NT2/D1 (cell line): Measurements from ENCODE around the gene ABCC10.
"Not testable (repeated sequence)": the region's sequence is repeated elsewhere in the genome, so short reads cannot be mapped to it uniquely, and the experiment has no call there.

Experiments used
- DNase-seq: peaks from one replicate; pipeline ENCODE4 v3.0.0-alpha.2; 2011; ENCODE audit warnings: low read depth, low spot score
- H3K27me3 ChIP-seq: 2 replicates; pipeline ENCODE4 v1.6.0; 2011; ENCODE audit warnings: mild to moderate bottlenecking; ENCODE audit not compliant: insufficient read length, insufficient read depth
- H3K36me3 ChIP-seq: 2 replicates; pipeline ENCODE4 v1.6.1; 2011; ENCODE audit warnings: mild to moderate bottlenecking, low read length, mixed read lengths; ENCODE audit not compliant: insufficient read depth, insufficient read length
- H3K4me1 ChIP-seq: 2 replicates; pipeline ENCODE4 v1.5.1; 2011; ENCODE audit not compliant: insufficient read depth, insufficient read length
- H3K4me3 ChIP-seq: 2 replicates; pipeline ENCODE4 v1.5.1; 2011; ENCODE audit warnings: low read depth; ENCODE audit not compliant: insufficient read length
- H3K9ac ChIP-seq: 2 replicates; pipeline ENCODE4 v1.6.0; 2011; ENCODE audit warnings: low read depth; ENCODE audit not compliant: insufficient read length
- H3K9me3 ChIP-seq: 2 replicates; pipeline ENCODE4 v1.5.1; 2011; ENCODE audit warnings: mild to moderate bottlenecking, low read length; ENCODE audit not compliant: insufficient read depth
- SUZ12 ChIP-seq: IDR thresholded peaks from 2 replicates; pipeline ENCODE4 v1.6.1; 2011; ENCODE audit not compliant: insufficient read length, insufficient read depth; ENCODE audit errors: extremely low read depth
- YY1 ChIP-seq: IDR thresholded peaks from 2 replicates; pipeline ENCODE4 v1.6.1; 2011; ENCODE audit not compliant: insufficient read length, insufficient read depth
- ZNF274 ChIP-seq: IDR thresholded peaks from 2 replicates; pipeline ENCODE4 v1.6.1; 2011; ENCODE audit warnings: mild to moderate bottlenecking, low read depth, low read length

ABCC10 gene, protein sequence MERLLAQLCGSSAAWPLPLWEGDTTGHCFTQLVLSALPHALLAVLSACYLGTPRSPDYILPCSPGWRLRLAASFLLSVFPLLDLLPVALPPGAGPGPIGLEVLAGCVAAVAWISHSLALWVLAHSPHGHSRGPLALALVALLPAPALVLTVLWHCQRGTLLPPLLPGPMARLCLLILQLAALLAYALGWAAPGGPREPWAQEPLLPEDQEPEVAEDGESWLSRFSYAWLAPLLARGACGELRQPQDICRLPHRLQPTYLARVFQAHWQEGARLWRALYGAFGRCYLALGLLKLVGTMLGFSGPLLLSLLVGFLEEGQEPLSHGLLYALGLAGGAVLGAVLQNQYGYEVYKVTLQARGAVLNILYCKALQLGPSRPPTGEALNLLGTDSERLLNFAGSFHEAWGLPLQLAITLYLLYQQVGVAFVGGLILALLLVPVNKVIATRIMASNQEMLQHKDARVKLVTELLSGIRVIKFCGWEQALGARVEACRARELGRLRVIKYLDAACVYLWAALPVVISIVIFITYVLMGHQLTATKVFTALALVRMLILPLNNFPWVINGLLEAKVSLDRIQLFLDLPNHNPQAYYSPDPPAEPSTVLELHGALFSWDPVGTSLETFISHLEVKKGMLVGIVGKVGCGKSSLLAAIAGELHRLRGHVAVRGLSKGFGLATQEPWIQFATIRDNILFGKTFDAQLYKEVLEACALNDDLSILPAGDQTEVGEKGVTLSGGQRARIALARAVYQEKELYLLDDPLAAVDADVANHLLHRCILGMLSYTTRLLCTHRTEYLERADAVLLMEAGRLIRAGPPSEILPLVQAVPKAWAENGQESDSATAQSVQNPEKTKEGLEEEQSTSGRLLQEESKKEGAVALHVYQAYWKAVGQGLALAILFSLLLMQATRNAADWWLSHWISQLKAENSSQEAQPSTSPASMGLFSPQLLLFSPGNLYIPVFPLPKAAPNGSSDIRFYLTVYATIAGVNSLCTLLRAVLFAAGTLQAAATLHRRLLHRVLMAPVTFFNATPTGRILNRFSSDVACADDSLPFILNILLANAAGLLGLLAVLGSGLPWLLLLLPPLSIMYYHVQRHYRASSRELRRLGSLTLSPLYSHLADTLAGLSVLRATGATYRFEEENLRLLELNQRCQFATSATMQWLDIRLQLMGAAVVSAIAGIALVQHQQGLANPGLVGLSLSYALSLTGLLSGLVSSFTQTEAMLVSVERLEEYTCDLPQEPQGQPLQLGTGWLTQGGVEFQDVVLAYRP (N-terminal part only)

DNA sequence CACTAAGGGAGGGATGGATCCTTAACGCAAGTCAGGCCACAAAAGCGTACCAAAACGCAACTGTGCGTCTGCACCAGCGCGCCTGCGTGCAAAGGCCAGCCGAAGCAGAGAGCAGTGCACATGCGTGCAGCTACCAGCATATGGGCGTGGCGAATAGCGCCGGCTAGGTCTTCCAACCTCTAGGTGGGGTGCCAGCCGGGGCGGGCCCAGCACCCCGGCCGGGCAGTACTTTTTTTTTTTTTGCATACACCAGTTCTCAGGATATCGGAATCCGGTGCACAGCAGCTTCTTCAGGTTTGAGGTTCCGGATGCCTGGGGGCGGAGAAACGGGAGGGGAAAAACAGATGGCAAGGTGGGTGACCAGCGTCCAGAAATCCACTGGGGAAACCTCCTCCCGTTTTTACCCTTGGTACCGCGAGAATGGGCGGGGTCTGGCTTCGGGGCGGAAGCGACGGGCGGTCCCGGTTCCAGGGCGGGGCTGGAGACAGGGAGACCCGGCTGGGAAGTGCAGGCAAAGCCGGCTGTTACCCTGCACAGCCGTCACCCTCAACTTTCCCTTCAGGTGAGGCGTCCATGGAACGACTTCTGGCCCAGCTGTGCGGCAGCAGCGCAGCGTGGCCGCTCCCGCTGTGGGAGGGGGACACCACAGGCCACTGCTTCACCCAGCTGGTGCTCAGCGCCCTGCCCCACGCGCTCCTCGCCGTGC lies at the start of gene ABCC10:
Gene ABCC10 (plus strand): TSS at position 136 of the 706 bp plus-strand sequence. CDS start 438 bp downstream, at position 574.
- H3K4me1 ChIP-seq = no peaks in the 10 kb centered on the region
- peak within 1 kb of the TSS; percentile 93 for H3K9ac ChIP-seq
- no peaks in the 10 kb centered on the region for H3K27me3 ChIP-seq
- DNase-seq = peak; percentile 84
- TF ChIP-seq ZNF274 = no peak
- no peak for TF ChIP-seq YY1
- H3K4me3 ChIP-seq = peak within 1 kb of the TSS; percentile 97
- H3K36me3 ChIP-seq = peaks cover 18% of the 10 kb centered on the region
- H3K9me3 ChIP-seq = peaks cover 10% of the 10 kb centered on the region; the same call in 1 of the 2 replicates

DNA sequence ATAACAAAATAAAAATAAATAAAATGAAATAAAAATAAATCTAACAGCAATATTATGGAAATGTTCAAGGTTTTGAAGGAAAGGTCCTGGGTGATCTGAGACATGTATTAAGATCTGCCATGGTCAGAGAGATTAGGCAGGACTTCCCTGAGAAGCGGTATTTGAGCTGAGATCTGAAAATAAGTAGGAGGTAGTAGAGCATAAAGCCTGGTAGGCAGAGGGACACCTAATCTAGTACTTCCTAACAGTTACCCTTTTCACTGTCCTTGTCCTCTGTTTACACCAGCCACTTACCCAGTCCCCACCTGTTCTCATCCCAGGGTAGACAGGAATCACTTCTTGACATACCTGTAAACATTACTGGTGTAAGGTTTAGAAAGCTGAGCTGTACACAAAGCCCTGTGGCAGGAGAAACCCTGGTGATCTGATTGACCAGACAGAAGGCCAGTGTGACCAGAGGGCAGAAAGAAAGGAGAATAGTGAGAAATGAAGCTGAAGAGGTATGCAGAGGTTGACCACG lies 49.6 kb upstream of the ABCC10 start:
- no peak overlapping the region for H3K9ac ChIP-seq
- TF ChIP-seq YY1 (no peak), ZNF274 (no peak), SUZ12 (no peak)
- H3K27me3 ChIP-seq = peaks cover 3% of the 10 kb centered on the region

DNA sequence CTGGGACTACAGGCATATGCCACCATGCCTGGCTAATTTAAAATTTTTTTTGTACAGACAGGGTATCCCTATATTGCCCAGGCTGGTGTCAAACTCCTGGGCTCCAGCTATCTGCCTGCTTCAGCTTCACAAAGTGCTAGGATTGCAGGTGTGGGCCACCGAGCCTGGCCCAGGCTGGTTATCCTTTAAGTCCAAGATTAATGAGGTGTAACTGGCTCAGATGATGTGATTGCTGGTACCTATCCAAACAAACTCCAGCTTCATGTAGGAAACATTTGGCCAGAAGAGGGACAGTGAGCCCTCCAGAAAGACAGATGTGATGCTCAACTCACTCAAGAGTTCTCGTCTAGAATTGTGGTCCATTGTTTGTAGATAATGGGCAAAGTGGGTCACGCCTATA lies 48.7 kb upstream of the ABCC10 start:
- Histone ChIP-seq H3K4me3 (no peak overlapping the region), H3K9ac (no peak overlapping the region), H3K27me3 (peaks cover 3% of the 10 kb centered on the region), H3K36me3 (no peaks in the 10 kb centered on the region), H3K4me1 (no peaks in the 10 kb centered on the region), H3K9me3 (no peaks in the 10 kb centered on the region)
- TF ChIP-seq YY1 (no peak), SUZ12 (no peak), ZNF274 (no peak)
- no peak for DNase-seq

More for the DNA sequence above, 49.6 kb upstream of the ABCC10 start:
- no peaks in the 10 kb centered on the region for H3K4me1 ChIP-seq
- no peaks in the 10 kb centered on the region for H3K36me3 ChIP-seq
- H3K9me3 ChIP-seq = no peaks in the 10 kb centered on the region
- no peak for DNase-seq
- H3K4me3 ChIP-seq = no peak overlapping the region

DNA sequence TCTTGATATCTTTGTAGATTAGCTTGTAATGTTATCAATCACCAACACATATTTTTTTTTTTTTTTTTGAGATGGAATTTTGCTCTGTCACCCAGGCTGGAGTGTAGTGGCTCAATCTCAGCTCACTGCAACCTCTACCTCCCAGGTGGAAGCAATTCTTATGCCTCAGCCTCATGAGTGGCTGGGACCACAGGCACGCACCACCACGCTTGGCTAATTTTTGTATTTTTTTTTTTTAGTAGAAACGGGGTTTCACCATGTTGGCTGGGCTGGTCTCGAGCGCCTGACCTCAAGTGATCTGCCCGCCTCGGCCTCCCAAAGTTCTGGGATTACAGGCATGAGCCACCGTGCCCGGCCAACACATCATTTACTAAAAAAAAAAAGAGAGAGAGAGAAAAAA lies 46.5 kb upstream of the ABCC10 start:
- H3K36me3 ChIP-seq, H3K4me3 ChIP-seq, H3K27me3 ChIP-seq, H3K4me1 ChIP-seq, DNase-seq, H3K9ac ChIP-seq, H3K9me3 ChIP-seq: not testable (repeated sequence)

DNA sequence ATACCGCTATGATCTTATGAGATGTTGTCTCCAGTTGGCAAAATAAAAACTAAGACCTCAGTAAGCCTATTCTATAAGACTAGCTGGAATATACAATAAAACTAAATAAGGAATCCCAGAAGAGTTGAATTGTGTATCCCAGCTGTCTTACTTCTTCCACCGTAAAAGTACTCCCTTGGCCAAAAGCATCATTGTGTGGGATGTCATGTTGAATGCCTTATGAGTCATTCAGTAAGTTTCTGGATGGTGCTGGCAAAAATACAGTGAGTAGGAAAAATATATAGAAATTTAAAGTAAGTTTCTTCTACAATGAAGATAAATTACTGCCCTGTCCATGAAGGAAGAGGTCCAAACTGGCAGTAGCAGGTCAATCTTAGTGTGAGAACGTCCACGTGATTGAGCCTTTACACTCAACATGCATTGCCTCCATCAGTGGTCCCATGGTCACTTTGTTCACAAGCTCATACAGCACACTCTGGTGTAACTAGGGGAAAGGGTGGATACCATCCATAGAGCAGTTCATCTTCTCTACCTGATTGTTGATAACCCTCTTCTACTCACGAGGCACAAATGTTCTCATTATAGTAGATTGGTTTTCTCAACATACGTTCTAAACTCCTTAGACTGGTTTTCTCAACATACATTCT lies 44.2 kb upstream of the ABCC10 start:
- Histone ChIP-seq H3K9ac (no peak overlapping the region), H3K27me3 (peaks cover 3% of the 10 kb centered on the region), H3K36me3 (no peaks in the 10 kb centered on the region), H3K4me3 (no peak overlapping the region), H3K9me3 (no peaks in the 10 kb centered on the region), H3K4me1 (no peaks in the 10 kb centered on the region)
- TF ChIP-seq ZNF274 = no peak
- no peak for TF ChIP-seq YY1
- TF ChIP-seq SUZ12 = no peak
- DNase-seq = no peak

DNA sequence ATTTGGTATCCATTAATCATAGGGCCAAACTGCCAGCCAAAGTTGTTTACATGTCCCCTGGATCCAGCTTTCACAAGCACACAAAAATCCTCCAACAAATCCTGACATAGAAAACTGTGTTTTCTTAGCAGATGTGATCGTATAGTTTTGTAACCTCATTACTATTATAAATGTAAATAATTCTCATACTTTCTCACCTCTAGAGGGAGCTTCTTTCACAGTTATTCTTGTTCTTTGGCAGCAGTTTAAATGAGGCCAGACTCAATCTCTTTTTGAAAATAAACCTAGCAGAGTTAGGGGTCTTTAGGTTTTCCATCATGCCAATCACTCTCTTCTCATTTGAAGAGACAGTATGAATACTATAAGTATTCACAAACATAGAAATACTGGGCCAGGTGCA lies 40.8 kb upstream of the ABCC10 start:
- Histone ChIP-seq H3K4me3 (no peak overlapping the region), H3K36me3 (no peaks in the 10 kb centered on the region), H3K4me1 (no peaks in the 10 kb centered on the region), H3K9ac (no peak overlapping the region), H3K27me3 (no peaks in the 10 kb centered on the region), H3K9me3 (no peaks in the 10 kb centered on the region)
- TF ChIP-seq YY1 (no peak), SUZ12 (no peak), ZNF274 (no peak)
- DNase-seq = no peak
